Measurements from ENCODE around the gene CYTH2. TPM values are rescaled to one million over a fixed set of nuclear protein-coding genes. Genes with fewer than 3 reads are reported as not detected.

The CYTH2 gene
- total RNA-seq, 1 donor, result 66.2 TPM

- Histone ChIP-seq H3K4me1 (ENCODE audit: insufficient read depth, low read length) (no peaks in the 10 kb centered on the region), H3K36me3 (ENCODE audit: insufficient read depth, low read length) (no peaks in the 10 kb centered on the region), H3K4me2 (ENCODE audit: insufficient read depth, low read length) (no peak overlapping the region), H3K4me3 (ENCODE audit: insufficient read depth, low read length) (no peak overlapping the region), H3K27ac (ENCODE audit: low read depth, low read length) (no peak overlapping the region), H3K79me2 (ENCODE audit: insufficient read depth, low read length) (no peaks in the 10 kb centered on the region), H3K27me3 (ENCODE audit: insufficient read depth, low read length) (peaks cover 34% of the 10 kb centered on the region), H2AFZ (ENCODE audit: low read length) (no peak overlapping the region), H3K9me3 (ENCODE audit: low read depth, low read length) (no peaks in the 10 kb centered on the region), H4K20me1 (ENCODE audit: insufficient read depth, low read length) (peaks cover 3% of the 10 kb centered on the region)
- DNase-seq (ENCODE audit: insufficient read length, low spot score, missing footprints), result peak; percentile 79
- TF ChIP-seq CTCF (IDR thresholded peaks at IDR 0.05; ENCODE audit: extremely low read depth, low read depth, low read length), result no peak
These were observed 40.5 kb downstream of the CYTH2 start for GRCh38 chr19:48509467-48510194.

- peaks cover 34% of the 10 kb centered on the region for H3K27me3 ChIP-seq (ENCODE audit: insufficient read depth, low read length)
- H3K27ac ChIP-seq (ENCODE audit: low read depth, low read length), result no peak overlapping the region
- H3K4me2 ChIP-seq (ENCODE audit: insufficient read depth, low read length), result peak overlapping the region; percentile 48
- no peaks in the 10 kb centered on the region for H3K36me3 ChIP-seq (ENCODE audit: insufficient read depth, low read length)
- H3K79me2 ChIP-seq (ENCODE audit: insufficient read depth, low read length), result no peaks in the 10 kb centered on the region
- peak; percentile 88 for DNase-seq (ENCODE audit: insufficient read length, low spot score, missing footprints)
- no peaks in the 10 kb centered on the region for H3K9me3 ChIP-seq (ENCODE audit: low read depth, low read length)
- no peak for TF ChIP-seq CTCF (IDR thresholded peaks at IDR 0.05; ENCODE audit: extremely low read depth, low read depth, low read length)
- H4K20me1 ChIP-seq (ENCODE audit: insufficient read depth, low read length), result peaks cover 3% of the 10 kb centered on the region
- peak overlapping the region; percentile 59 for H2AFZ ChIP-seq (ENCODE audit: low read length)
- H3K4me1 ChIP-seq (ENCODE audit: insufficient read depth, low read length), result no peaks in the 10 kb centered on the region
- H3K4me3 ChIP-seq (ENCODE audit: insufficient read depth, low read length), result peak overlapping the region; percentile 22
These were observed 41.5 kb downstream of the CYTH2 start for GRCh38 chr19:48510421-48511268.

GRCh38 chr19:48511321-48511731, 42.2 kb downstream of the CYTH2 start:
- Histone ChIP-seq H3K79me2 (ENCODE audit: insufficient read depth, low read length) (no peaks in the 10 kb centered on the region), H3K27ac (ENCODE audit: low read depth, low read length) (no peak overlapping the region), H3K4me1 (ENCODE audit: insufficient read depth, low read length) (no peaks in the 10 kb centered on the region), H3K36me3 (ENCODE audit: insufficient read depth, low read length) (no peaks in the 10 kb centered on the region), H3K4me2 (ENCODE audit: insufficient read depth, low read length) (no peak overlapping the region), H3K9me3 (ENCODE audit: low read depth, low read length) (no peaks in the 10 kb centered on the region), H2AFZ (ENCODE audit: low read length) (no peak overlapping the region), H4K20me1 (ENCODE audit: insufficient read depth, low read length) (peaks cover 3% of the 10 kb centered on the region), H3K27me3 (ENCODE audit: insufficient read depth, low read length) (peaks cover 34% of the 10 kb centered on the region), H3K4me3 (ENCODE audit: insufficient read depth, low read length) (no peak overlapping the region)
- TF ChIP-seq CTCF (IDR thresholded peaks at IDR 0.05; ENCODE audit: extremely low read depth, low read depth, low read length), result no peak
- DNase-seq (ENCODE audit: insufficient read length, low spot score, missing footprints), result no peak

All from osteoblast (primary cell).